Measurements from ENCODE around the gene THBS2.

The THBS2 gene

GRCh38 chr6:169250660-169251059 lies 3.0 kb downstream of the THBS2 start:
- Histone ChIP-seq H3K4me3 (replicated peaks; ENCODE audit: insufficient read depth, low read length) (no peak overlapping the region), H3K27ac (replicated peaks) (no peak overlapping the region), H3K27me3 (ENCODE audit: insufficient read depth, poor library complexity, severe bottlenecking) (peaks cover 33% of the 10 kb centered on the region)
- no peak for DNase-seq (ENCODE audit: low read depth in 1 of 2, low spot score in 1 of 2)
- TF ChIP-seq SPI1 (IDR thresholded peaks at IDR 0.05; ENCODE audit: borderline replicate concordance, low read depth): no peak
- no peak for TF ChIP-seq CTCF (IDR thresholded peaks at IDR 0.05; ENCODE audit: insufficient read depth, low read length)
- no peak for TF ChIP-seq POLR2AphosphoS5 (IDR thresholded peaks at IDR 0.05; ENCODE audit: low read depth)
- TF ChIP-seq GABPA (IDR thresholded peaks at IDR 0.05; ENCODE audit: low read depth): no peak
- TF ChIP-seq REST (IDR thresholded peaks at IDR 0.05; ENCODE audit: insufficient replicate concordance, low read depth): no peak

- H3K27ac ChIP-seq (replicated peaks): no peak overlapping the region
- peaks cover 24% of the 10 kb centered on the region for H3K27me3 ChIP-seq (ENCODE audit: insufficient read depth, poor library complexity, severe bottlenecking)
- no peak overlapping the region for H3K4me3 ChIP-seq (replicated peaks; ENCODE audit: insufficient read depth, low read length)
- TF ChIP-seq CTCF (IDR thresholded peaks at IDR 0.05; ENCODE audit: insufficient read depth, low read length) (no peak), SPI1 (IDR thresholded peaks at IDR 0.05; ENCODE audit: borderline replicate concordance, low read depth) (no peak), POLR2AphosphoS5 (IDR thresholded peaks at IDR 0.05; ENCODE audit: low read depth) (no peak), REST (IDR thresholded peaks at IDR 0.05; ENCODE audit: insufficient replicate concordance, low read depth) (no peak), GABPA (IDR thresholded peaks at IDR 0.05; ENCODE audit: low read depth) (no peak)
- DNase-seq (ENCODE audit: low read depth in 1 of 2, low spot score in 1 of 2): no peak
Measured at GRCh38 chr6:169249057-169249456, 4.6 kb downstream of the THBS2 start.

GRCh38 chr6:169248521-169248971 lies 5.1 kb downstream of the THBS2 start:
- Histone ChIP-seq H3K27me3 (ENCODE audit: insufficient read depth, poor library complexity, severe bottlenecking) (peaks cover 19% of the 10 kb centered on the region), H3K27ac (replicated peaks) (no peak overlapping the region), H3K4me3 (replicated peaks; ENCODE audit: insufficient read depth, low read length) (no peak overlapping the region)
- DNase-seq (ENCODE audit: low read depth in 1 of 2, low spot score in 1 of 2): no peak
- TF ChIP-seq SPI1 (IDR thresholded peaks at IDR 0.05; ENCODE audit: borderline replicate concordance, low read depth): no peak
- no peak for TF ChIP-seq CTCF (IDR thresholded peaks at IDR 0.05; ENCODE audit: insufficient read depth, low read length)
- no peak for TF ChIP-seq POLR2AphosphoS5 (IDR thresholded peaks at IDR 0.05; ENCODE audit: low read depth)
- no peak for TF ChIP-seq GABPA (IDR thresholded peaks at IDR 0.05; ENCODE audit: low read depth)
- no peak for TF ChIP-seq REST (IDR thresholded peaks at IDR 0.05; ENCODE audit: insufficient replicate concordance, low read depth)

All from HL-60 (cell line).